Body of pancreas (tissue), 4 donors: Measurements from ENCODE around the gene NID2. TPM values are rescaled to one million over a fixed set of nuclear protein-coding genes. Genes with fewer than 3 reads are reported as not detected.

ENCODE experiments used
- ATAC-seq: fragments of 150-250 bp; one replicate; pipeline ENCODE4 v1.9.1; 2016
- DNase-seq, 4 donors: peaks; one replicate each; pipeline ENCODE4 v3.0.0-alpha.2; 2019
- H3K27ac ChIP-seq, 4 donors: fragments of 200-600 bp; sonication (generic); 1 replicate in 3 of 4; 2 replicates in 1 of 4; pipeline versions ENCODE4 v1.5.1 to v1.6.1; 2016 to 2019; ENCODE audit warnings: mild to moderate bottlenecking in 1 of 4, mixed read lengths in 1 of 4, moderate library complexity in 1 of 4
- H3K27me3 ChIP-seq, 2 donors: fragments of 200-600 bp; sonication (generic); one replicate each; pipeline ENCODE4 v1.6.0; 2016; ENCODE audit warnings: mild to moderate bottlenecking in 1 of 2
- H3K36me3 ChIP-seq, 2 donors: fragments of 200-600 bp; sonication (generic); replicated peaks in 1 of 2; 2 replicates each; pipeline ENCODE4 v1.5.1; 2016; ENCODE audit warnings: low read depth in 2 of 2; ENCODE audit not compliant: insufficient read depth in 1 of 2
- H3K4me1 ChIP-seq: fragments of 200-600 bp; sonication (generic); one replicate; pipeline ENCODE4 v1.6.0; 2016
- H3K4me3 ChIP-seq, 2 donors: fragments of 200-600 bp; sonication (generic); 1 replicate in 1 of 2; 2 replicates in 1 of 2; pipeline ENCODE4 v1.5.1; 2016 to 2019
- H3K9me3 ChIP-seq, 3 donors: fragments of 200-600 bp; sonication (generic); 1 replicate in 2 of 3; 2 replicates in 1 of 3; pipeline ENCODE4 v1.5.1; 2016
- POLR2A ChIP-seq, 3 donors: fragments of 450-650 bp; IDR thresholded peaks; one replicate each; pipeline ENCODE4 v1.6.1; 2016; ENCODE audit warnings: antibody characterized with exemption in 3 of 3, mild to moderate bottlenecking in 2 of 3
- WGBS, 2 donors: methylation state at CpG; one replicate each; pipeline ENCODE4 v1.1.5; 2017; 5-methylcytosine and 5-hydroxymethylcytosine counted together
- intact Hi-C: fragments of 100-400 bp; cut with DNase I; formaldehyde crosslinking; loops from one replicate; pipeline ENCODE4 v1.15.1; 2023
- total RNA-seq, 2 donors: library from RNA; depleted of rRNA; stranded (reverse); fragments of >200 nt; gene quantifications; one replicate each; pipeline ENCODE4 v1.1.0, GENCODE V29; 2016
- TF ChIP-seq, protein P1 (sequence below), 7 experiments: fragments of 450-650 bp in 4 of 7; fragments of 200-600 bp in 3 of 7; sonication (generic) in 3 of 7; IDR thresholded peaks; one replicate each; pipeline ENCODE4 v1.5.1; 2016 to 2019; ENCODE audit warnings: antibody characterized with exemption in 7 of 7

The NID2 gene
- total RNA-seq, 2 donors from 2014 or later: 34.6 to 37.6 TPM

DNA sequence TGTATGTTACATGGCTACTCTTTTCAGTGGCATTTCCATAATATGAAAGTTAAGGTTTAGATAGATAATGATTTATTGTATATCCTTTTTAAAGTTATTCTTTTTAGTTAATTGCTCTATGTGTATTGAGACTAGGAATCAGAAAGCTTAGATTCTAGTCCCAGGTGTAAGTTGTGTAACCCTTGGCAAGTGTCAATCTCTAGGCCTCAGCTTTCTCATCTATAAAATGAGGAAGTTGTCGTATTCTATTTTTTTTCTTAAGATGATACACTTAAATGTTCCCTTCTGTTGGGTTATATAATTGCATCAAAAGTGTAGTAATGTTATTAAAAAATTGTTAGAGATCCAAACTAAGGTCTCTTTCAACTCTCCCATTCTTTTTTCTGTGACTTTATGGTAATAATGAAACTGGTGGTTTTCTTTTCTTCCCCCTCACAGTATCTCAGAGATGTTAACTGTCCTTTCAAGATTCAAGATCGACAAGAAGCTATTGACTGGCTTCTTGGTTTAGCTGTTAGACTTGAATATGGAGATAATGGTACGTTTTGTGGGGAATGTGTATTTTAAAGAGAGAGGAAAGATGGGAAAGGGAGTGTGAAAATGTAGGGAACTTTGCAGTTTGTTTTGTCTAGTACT, 75.5 kb downstream of the NID2 start:
- peaks cover 17% of the 10 kb centered on the region for H3K4me1 ChIP-seq
- no peak overlapping the region for H3K4me3 ChIP-seq
- no peaks in the 10 kb centered on the region for H3K27me3 ChIP-seq
- peaks cover 0 to 13% of the 10 kb centered on the region in 2 donors for H3K36me3 ChIP-seq
- DNase-seq (no peak), ATAC-seq (no peak)
- no peak for TF ChIP-seq POLR2A (IDR thresholded peaks at IDR 0.05)
- TF ChIP-seq, protein P1, sequence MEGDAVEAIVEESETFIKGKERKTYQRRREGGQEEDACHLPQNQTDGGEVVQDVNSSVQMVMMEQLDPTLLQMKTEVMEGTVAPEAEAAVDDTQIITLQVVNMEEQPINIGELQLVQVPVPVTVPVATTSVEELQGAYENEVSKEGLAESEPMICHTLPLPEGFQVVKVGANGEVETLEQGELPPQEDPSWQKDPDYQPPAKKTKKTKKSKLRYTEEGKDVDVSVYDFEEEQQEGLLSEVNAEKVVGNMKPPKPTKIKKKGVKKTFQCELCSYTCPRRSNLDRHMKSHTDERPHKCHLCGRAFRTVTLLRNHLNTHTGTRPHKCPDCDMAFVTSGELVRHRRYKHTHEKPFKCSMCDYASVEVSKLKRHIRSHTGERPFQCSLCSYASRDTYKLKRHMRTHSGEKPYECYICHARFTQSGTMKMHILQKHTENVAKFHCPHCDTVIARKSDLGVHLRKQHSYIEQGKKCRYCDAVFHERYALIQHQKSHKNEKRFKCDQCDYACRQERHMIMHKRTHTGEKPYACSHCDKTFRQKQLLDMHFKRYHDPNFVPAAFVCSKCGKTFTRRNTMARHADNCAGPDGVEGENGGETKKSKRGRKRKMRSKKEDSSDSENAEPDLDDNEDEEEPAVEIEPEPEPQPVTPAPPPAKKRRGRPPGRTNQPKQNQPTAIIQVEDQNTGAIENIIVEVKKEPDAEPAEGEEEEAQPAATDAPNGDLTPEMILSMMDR (IDR thresholded peaks at IDR 0.05): no peak
- intact Hi-C loops: no loop called here
- 55 to 59% methylated on average over 3 of the region's 3 CpGs for WGBS, 2 donors
- H3K9me3 ChIP-seq: no peaks in the 10 kb centered on the region
- H3K27ac ChIP-seq: no peak overlapping the region

DNA sequence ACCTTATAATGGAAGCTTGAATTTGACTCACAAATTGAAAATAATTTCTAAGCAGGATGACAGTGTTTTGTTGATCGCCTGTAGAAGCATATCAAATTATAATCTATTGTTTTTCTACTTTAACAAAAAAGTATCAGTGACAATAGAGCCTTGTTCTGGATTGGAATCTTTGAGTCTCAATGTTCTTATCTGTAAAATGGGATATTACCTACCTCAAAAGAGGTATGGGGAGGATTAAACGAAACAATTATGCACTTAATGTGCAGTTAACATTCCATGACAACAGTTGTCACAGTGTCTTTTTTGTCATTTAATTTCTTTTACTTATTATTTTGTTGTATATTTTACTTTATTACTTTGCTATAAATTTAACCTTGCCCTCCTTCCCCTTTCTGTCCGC, 78.4 kb downstream of the NID2 start:
- 41 to 46% methylated on average over 3 of the region's 3 CpGs for WGBS, 2 donors

DNA sequence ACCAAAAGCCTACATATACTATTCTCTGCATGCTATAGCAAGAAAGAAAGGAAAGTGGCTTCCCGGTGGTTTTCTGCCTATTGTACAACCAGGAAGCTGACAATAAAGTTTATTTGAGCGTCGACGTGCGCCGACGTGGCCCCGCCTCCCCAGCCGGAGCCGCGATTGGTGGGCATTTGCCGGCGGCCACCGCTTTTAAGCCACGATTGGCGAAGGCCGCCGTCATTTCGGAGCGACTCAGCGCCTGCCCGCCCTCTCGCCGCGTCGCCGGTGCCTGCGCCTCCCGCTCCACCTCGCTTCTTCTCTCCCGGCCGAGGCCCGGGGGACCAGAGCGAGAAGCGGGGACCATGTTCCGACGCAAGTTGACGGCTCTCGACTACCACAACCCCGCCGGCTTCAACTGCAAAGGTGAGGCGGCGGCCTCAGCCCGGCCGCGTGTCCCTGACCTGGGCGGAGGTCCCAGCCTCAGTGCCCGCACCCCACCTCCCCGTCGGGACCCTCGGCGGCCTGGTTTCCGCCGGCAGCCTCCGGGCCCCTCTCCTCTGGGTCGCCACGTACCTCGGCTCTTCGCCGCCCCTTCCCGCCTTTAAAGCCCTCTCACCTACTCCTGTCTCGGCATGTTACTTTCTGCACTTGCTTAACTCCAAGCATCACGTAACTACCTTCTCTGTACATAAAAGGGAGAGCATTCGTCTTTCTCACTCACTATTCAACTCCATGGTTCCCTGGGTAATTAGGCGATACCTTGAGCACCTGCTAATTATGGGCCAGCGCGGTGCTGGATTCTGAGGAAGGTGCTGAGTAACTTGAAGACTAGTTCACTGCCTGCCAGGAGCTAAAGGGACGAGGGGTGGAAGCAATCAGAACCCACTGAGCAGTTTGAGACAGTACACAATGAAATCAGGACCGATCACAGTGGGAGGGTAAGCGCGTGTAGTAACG, 79.3 kb downstream of the NID2 start, which contains the start of gene RTRAF:
Gene RTRAF, plus strand, starts transcription at position 254 of the 942 bp plus-strand sequence. Its CDS starts 94 bp downstream, at position 348.
- DNase-seq (peak; percentile 94 to 95 (median 94)), ATAC-seq (peak; percentile 100)
- H3K27ac ChIP-seq: peak within 1 kb of the TSS; percentile 76 to 90 (median 85)
- H3K9me3 ChIP-seq: no peaks in the 10 kb centered on the region
- H3K36me3 ChIP-seq: peaks cover 0 to 11% of the 10 kb centered on the region in 2 donors
- H3K4me1 ChIP-seq: peaks cover 19% of the 10 kb centered on the region
- peak within 1 kb of the TSS; percentile 57 to 84 for H3K4me3 ChIP-seq
- TF ChIP-seq POLR2A (IDR thresholded peaks at IDR 0.05): peak; percentile 79 to 92 (median 91)
- TF ChIP-seq, protein P1 (IDR thresholded peaks at IDR 0.05): no peak
- 0 to 1% methylated on average over 44 to 72 of the region's 72 CpGs for WGBS, 2 donors
- intact Hi-C loops: loop anchor here (10.0 kb wide), 1 partner anchor 135 kb away; no protein-coding TSS in a partner anchor
- no peaks in the 10 kb centered on the region for H3K27me3 ChIP-seq

More for the DNA sequence above, 78.4 kb downstream of the NID2 start:
- Histone ChIP-seq H3K9me3 (no peaks in the 10 kb centered on the region), H3K4me3 (no peak overlapping the region), H3K36me3 (peaks cover 0 to 13% of the 10 kb centered on the region in 2 donors), H3K27me3 (no peaks in the 10 kb centered on the region), H3K4me1 (peaks cover 19% of the 10 kb centered on the region), H3K27ac (no peak overlapping the region)
- TF ChIP-seq, protein P1 (IDR thresholded peaks at IDR 0.05): no peak
- DNase-seq (no peak), ATAC-seq (no peak)
- intact Hi-C loops: no loop called here

DNA sequence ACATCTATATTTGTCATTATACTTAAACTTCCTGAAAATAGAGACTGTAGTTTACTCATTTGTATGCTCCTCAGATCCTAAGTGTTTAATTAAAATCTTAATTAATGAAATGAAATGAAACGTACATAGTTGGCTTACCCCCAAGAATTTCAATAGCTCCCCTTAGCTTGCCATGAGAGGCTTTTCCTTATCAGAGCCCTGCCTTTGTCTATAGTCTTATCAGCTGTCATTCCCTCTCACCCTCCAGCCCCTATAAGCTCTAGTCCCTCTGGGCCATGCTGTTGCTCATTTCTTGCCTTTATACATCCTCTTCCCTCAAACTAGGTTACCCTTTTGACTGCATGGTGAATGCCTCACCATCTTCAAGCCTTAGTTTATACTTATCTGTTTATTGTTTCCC, 80.6 kb downstream of the NID2 start:
- Histone ChIP-seq H3K27ac (no peak overlapping the region), H3K36me3 (peaks cover 0 to 6% of the 10 kb centered on the region in 2 donors), H3K4me1 (peaks cover 19% of the 10 kb centered on the region), H3K27me3 (no peaks in the 10 kb centered on the region), H3K9me3 (no peaks in the 10 kb centered on the region), H3K4me3 (no peak overlapping the region)
- no peak for ATAC-seq
- TF ChIP-seq POLR2A (IDR thresholded peaks at IDR 0.05): no peak
- TF ChIP-seq, protein P1 (IDR thresholded peaks at IDR 0.05): no peak
- intact Hi-C loops: loop anchor here (10.0 kb wide), 1 partner anchor 137 kb away; no protein-coding TSS in a partner anchor
- 63 to 77% methylated on average over 1 of the region's 1 CpG for WGBS, 2 donors
- no peak for DNase-seq
